ENCODE data around the gene FAM120B. TPM values are rescaled to one million over a fixed set of nuclear protein-coding genes. Genes with fewer than 3 reads are reported as not detected.

Gene FAM120B
- total and polyA plus RNA-seq, 2 of the 4 experiments (the other 2 are of a cell fraction), result 15.3 to 28.0 TPM

DNA sequence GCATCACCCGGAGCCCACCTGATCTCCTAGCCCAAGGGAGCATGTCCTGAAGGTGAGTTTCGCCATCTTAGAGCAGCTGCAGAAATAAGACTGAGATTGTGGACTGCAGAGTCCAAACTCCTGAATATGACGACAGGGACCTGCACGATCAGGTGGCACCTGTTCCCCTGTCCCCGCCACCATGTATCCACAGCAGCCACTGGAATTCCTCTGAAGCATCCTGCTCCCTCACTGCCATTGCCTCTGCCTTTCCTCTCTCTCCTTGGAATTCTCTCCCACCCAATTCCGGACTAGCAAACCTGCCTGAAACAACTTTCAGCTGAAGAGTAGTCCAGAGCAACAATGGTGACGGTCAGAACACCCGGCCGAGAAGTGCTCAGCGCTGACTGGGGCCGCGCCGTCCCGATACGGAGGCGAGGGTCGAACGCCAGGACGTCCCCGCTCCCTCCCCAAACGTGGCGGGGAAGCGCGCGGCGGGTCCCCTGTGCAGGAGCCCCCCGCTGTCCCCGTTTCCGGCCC lies 694 bp upstream of the FAM120B start:
- Histone ChIP-seq H3K18ac (ENCODE audit: low read depth, low read length) (no peak overlapping the region), H4K20me1 (ENCODE audit: insufficient read depth, low read length) (peaks cover 13% of the 10 kb centered on the region), H3K4me2 (ENCODE audit: low read depth, low read length) (peak overlapping the region; percentile 91), H2AK9ac (replicated peaks; ENCODE audit: low read depth, low read length, poor library complexity) (peak overlapping the region; percentile 80), H2BK5ac (ENCODE audit: low read depth, low read length, poor library complexity, severe bottlenecking) (no peak overlapping the region), H2BK20ac (ENCODE audit: low read depth, low read length) (no peak overlapping the region), H4K8ac (ENCODE audit: low read depth in 2 of 2, low read length in 2 of 2) (peak overlapping the region; percentile 32 to 68; a peak in 3 of 4 replicates), H3K27ac (ENCODE audit: insufficient read depth, low read length) (peak overlapping the region; percentile 4; the same call in 1 of the 2 replicates), H3K9me3 (ENCODE audit: control insufficient read depth, insufficient read depth, low read length) (peaks cover 5% of the 10 kb centered on the region; the same call in 1 of the 2 replicates), H3K27me3 (ENCODE audit: control insufficient read depth, insufficient read depth, low read length) (no peaks in the 10 kb centered on the region; the same call in 1 of the 2 replicates), H3K9me1 (ENCODE audit: insufficient read depth, low read length) (peaks cover 22% of the 10 kb centered on the region), H4K91ac (ENCODE audit: insufficient read depth, low read depth, low read length) (0 out of 2 replicates have a peak overlapping the region, but pooled peaks have one; percentile 7), H3K4ac (ENCODE audit: low read depth, low read length) (peak overlapping the region; percentile 21), H3K23ac (ENCODE audit: low read depth, low read length) (peak overlapping the region; percentile 85), H3K9ac (ENCODE audit: low read depth, low read length) (peak overlapping the region; percentile 61), H3K14ac (replicated peaks; ENCODE audit: low read depth, low read length) (0 out of 2 replicates have a peak overlapping the region, but pooled peaks have one; percentile 50), H3K4me1 (ENCODE audit: control insufficient read depth, insufficient read depth, low read length) (peaks cover 8% of the 10 kb centered on the region), H2AFZ (replicated peaks; ENCODE audit: low read length, poor library complexity) (peak overlapping the region; percentile 99), H2BK120ac (ENCODE audit: low read depth, low read length) (no peak overlapping the region), H2AK5ac (ENCODE audit: low read depth, low read length) (no peak overlapping the region), H3K4me3 (ENCODE audit: insufficient read depth, low read depth, low read length) (peak overlapping the region; percentile 75), H2BK15ac (ENCODE audit: low read depth, low read length) (no peak overlapping the region), H3K56ac (ENCODE audit: extremely low read depth, insufficient read depth, low read length) (no peak overlapping the region), H4K5ac (ENCODE audit: low read depth, low read length) (0 out of 2 replicates have a peak overlapping the region, but pooled peaks have one; percentile 38), H3K79me1 (ENCODE audit: low read depth in 1 of 2, low read length in 2 of 2) (peaks cover 23 to 36% of the 10 kb centered on the region in 2 experiments), H3K36me3 (ENCODE audit: control insufficient read depth, insufficient read depth, low read length) (no peaks in the 10 kb centered on the region)
- in situ Hi-C loops (cut with MboI; ENCODE audit: low sequenced_read_pairs) (loop anchor here (10.0 kb wide), 1 partner anchor 511 kb away; no protein-coding TSS in a partner anchor), intact Hi-C loops (cut with micrococcal nuclease) (loop anchor here (5.0 kb wide), 2 partner anchors 211 to 584 kb away; partner anchors contain the start of gene PHF10), dilution Hi-C loops (cut with HindIII; ENCODE audit: low sequenced_read_pairs, unreplicated experiment) (no loop called here)
- DNase-seq (no peak), ATAC-seq (ENCODE audit: low read depth) (peak; percentile 35)
- no TSS peak for BruUV-seq (replicated peaks)
- ChIA-PET CTCF (no interaction called here), POLR2A (ENCODE audit: unreplicated experiment) (no interaction called here)
- 9% methylated on average over 21 of the region's 29 CpGs; no CpG with 5 or more reads in 1 of the 2 experiments for whole genome bisulfite sequencing, 2 experiments (ENCODE audit: extremely low coverage in 2 of 2, insufficient read length in 1 of 2)
- TF ChIP-seq FOS (IDR thresholded peaks at IDR 0.05; ENCODE audit: low read depth, low read length), result no peak
- no peak for TF ChIP-seq RCOR1 (IDR thresholded peaks at IDR 0.05; ENCODE audit: insufficient replicate concordance, low read length)
- TF ChIP-seq RAD21 (IDR thresholded peaks at IDR 0.05; ENCODE audit: low read length), result no peak
- no peak for TF ChIP-seq CEBPB (IDR thresholded peaks at IDR 0.05; ENCODE audit: low read depth, low read length)
- TF ChIP-seq BHLHE40 (IDR thresholded peaks at IDR 0.05; ENCODE audit: low read depth, low read length), result no peak
- TF ChIP-seq MXI1 (IDR thresholded peaks at IDR 0.05; ENCODE audit: borderline replicate concordance, low read depth, low read length), result no peak
- no peak for TF ChIP-seq MAZ (IDR thresholded peaks at IDR 0.05; ENCODE audit: borderline replicate concordance, low read depth, low read length)
- TF ChIP-seq, protein P1, sequence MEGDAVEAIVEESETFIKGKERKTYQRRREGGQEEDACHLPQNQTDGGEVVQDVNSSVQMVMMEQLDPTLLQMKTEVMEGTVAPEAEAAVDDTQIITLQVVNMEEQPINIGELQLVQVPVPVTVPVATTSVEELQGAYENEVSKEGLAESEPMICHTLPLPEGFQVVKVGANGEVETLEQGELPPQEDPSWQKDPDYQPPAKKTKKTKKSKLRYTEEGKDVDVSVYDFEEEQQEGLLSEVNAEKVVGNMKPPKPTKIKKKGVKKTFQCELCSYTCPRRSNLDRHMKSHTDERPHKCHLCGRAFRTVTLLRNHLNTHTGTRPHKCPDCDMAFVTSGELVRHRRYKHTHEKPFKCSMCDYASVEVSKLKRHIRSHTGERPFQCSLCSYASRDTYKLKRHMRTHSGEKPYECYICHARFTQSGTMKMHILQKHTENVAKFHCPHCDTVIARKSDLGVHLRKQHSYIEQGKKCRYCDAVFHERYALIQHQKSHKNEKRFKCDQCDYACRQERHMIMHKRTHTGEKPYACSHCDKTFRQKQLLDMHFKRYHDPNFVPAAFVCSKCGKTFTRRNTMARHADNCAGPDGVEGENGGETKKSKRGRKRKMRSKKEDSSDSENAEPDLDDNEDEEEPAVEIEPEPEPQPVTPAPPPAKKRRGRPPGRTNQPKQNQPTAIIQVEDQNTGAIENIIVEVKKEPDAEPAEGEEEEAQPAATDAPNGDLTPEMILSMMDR (conservative IDR thresholded peaks at IDR 0.05; ENCODE audit: low read depth, low read length), result no peak
- TF ChIP-seq POLR2A (IDR thresholded peaks at IDR 0.05; ENCODE audit: low read depth, low read length), result no peak
- no peak for TF ChIP-seq SMC3 (IDR thresholded peaks at IDR 0.05; ENCODE audit: low read depth, low read length)
- TF ChIP-seq, protein P2, sequence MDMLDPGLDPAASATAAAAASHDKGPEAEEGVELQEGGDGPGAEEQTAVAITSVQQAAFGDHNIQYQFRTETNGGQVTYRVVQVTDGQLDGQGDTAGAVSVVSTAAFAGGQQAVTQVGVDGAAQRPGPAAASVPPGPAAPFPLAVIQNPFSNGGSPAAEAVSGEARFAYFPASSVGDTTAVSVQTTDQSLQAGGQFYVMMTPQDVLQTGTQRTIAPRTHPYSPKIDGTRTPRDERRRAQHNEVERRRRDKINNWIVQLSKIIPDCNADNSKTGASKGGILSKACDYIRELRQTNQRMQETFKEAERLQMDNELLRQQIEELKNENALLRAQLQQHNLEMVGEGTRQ (IDR thresholded peaks at IDR 0.05; ENCODE audit: low read depth, low read length), result no peak
- no peak for TF ChIP-seq RFX5 (IDR thresholded peaks at IDR 0.05; ENCODE audit: low read depth, low read length)
- no peak for TF ChIP-seq CHD1 (IDR thresholded peaks at IDR 0.05; ENCODE audit: low read depth, low read length)
- no peak for TF ChIP-seq NFE2L2 (IDR thresholded peaks at IDR 0.05; ENCODE audit: low read depth, low read length)
- TF ChIP-seq MAFK (IDR thresholded peaks at IDR 0.05; ENCODE audit: low read depth, low read length), result no peak
